Common myeloid progenitor, CD34-positive (primary cell): ENCODE results near the gene REV3L.

ENCODE experiments used
- CTCF ChIA-PET: fragments of 350-600 bp; sonication (Branson Sonifier 250); formaldehyde crosslinking; loops from one replicate; lab custom pipeline; 2021; ENCODE audit warnings: antibody characterized with exemption; lab: Charles Lee
- POLR2A ChIA-PET: fragments of 350-600 bp; sonication (Branson Sonifier 250); formaldehyde crosslinking; loops from one replicate; lab custom pipeline; 2021; ENCODE audit warnings: antibody characterized with exemption; lab: Charles Lee
- DNase-seq, 3 donors: peaks; one replicate each; pipeline versions ENCODE4 v3.0.0 to v3.0.0-alpha.2; 2013
- H3K27ac ChIP-seq, 2 experiments: 1 replicate in 1 of 2; 2 replicates in 1 of 2; pipeline ENCODE4 v1.7.0; 2013; ENCODE audit warnings: inconsistent platforms in 2 of 2, low read length in 2 of 2, mild to moderate bottlenecking in 2 of 2, low read depth in 1 of 2, moderate library complexity in 1 of 2; ENCODE audit not compliant: severe bottlenecking in 2 of 2, insufficient read depth in 1 of 2, poor library complexity in 1 of 2
- H3K27me3 ChIP-seq, 5 experiments: replicated peaks in 2 of 5; 1 replicate in 3 of 5; 2 replicates in 2 of 5; pipeline versions ENCODE4 v1.6.1 to v1.7.0; 2013; ENCODE audit warnings: low read length in 4 of 5, mild to moderate bottlenecking in 2 of 5, moderate library complexity in 2 of 5, inconsistent platforms in 1 of 5; ENCODE audit not compliant: insufficient read depth in 5 of 5, control insufficient read depth in 4 of 5
- H3K36me3 ChIP-seq, 4 experiments: 1 replicate in 2 of 4; 2 replicates in 2 of 4; pipeline versions ENCODE4 v1.6.1 to v1.7.0; 2013; ENCODE audit warnings: low read length in 3 of 4, control low read depth in 1 of 4, mild to moderate bottlenecking in 1 of 4; ENCODE audit not compliant: control insufficient read depth in 4 of 4, insufficient read depth in 4 of 4
- H3K4me1 ChIP-seq, 4 experiments: 1 replicate in 3 of 4; 2 replicates in 1 of 4; pipeline versions ENCODE4 v1.6.1 to v1.7.1; 2013; ENCODE audit warnings: low read length in 3 of 4, mild to moderate bottlenecking in 3 of 4, control low read depth in 1 of 4, inconsistent platforms in 1 of 4, moderate library complexity in 1 of 4; ENCODE audit not compliant: control insufficient read depth in 4 of 4, insufficient read depth in 4 of 4; ENCODE audit errors: control extremely low read depth in 1 of 4
- H3K4me3 ChIP-seq, 7 experiments: 1 replicate in 4 of 7; 2 replicates in 3 of 7; pipeline versions ENCODE4 v1.5.1 to v1.7.0; 2013; ENCODE audit warnings: mild to moderate bottlenecking in 7 of 7, low read length in 6 of 7, moderate library complexity in 6 of 7, inconsistent platforms in 2 of 7, low read depth in 2 of 7, control low read depth in 1 of 7; ENCODE audit not compliant: insufficient read depth in 4 of 7, control insufficient read depth in 1 of 7; ENCODE audit errors: extremely low read depth in 1 of 7
- H3K9me3 ChIP-seq, 5 experiments: 1 replicate in 4 of 5; 2 replicates in 1 of 5; pipeline versions ENCODE4 v1.6.1 to v1.7.1; 2013; ENCODE audit warnings: low read length in 4 of 5, mild to moderate bottlenecking in 2 of 5, inconsistent platforms in 1 of 5, low read depth in 1 of 5, moderate library complexity in 1 of 5; ENCODE audit not compliant: control insufficient read depth in 4 of 5, insufficient read depth in 2 of 5; ENCODE audit errors: control extremely low read depth in 1 of 5
- WGBS: methylation state at CpG from one replicate; pipeline ENCODE4 v1.1.5; 2013; ENCODE audit not compliant: insufficient coverage; 5-methylcytosine and 5-hydroxymethylcytosine counted together

Gene REV3L

DNA sequence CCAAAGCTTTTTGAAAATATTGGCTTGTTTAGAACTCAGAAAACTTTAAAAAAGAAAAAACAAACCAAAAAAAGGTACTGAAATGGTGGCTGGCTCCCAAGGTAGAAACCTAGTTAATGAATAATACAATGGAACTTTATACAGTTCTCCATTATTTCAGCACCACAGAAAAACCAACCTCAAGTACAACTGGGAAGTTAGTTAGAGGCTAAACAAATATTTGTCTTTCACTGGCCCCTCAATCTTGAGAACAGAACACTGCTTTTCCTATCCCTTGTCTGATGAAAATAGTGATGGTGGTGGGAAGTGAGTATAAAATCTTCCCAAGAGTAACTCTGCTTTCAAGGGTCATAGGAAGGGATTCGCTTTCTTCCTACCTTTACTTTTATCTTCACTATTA is 126.5 kb downstream of the REV3L start:
- Histone ChIP-seq H3K36me3 (peaks cover 6 to 44% (median 27%) of the 10 kb centered on the region in 4 experiments), H3K4me3 (no peak overlapping the region), H3K9me3 (no peaks in the 10 kb centered on the region), H3K27me3 (no peaks in the 10 kb centered on the region), H3K4me1 (no peaks in the 10 kb centered on the region), H3K27ac (no peak overlapping the region)
- DNase-seq: no peak
- ChIA-PET CTCF (interaction anchor here (1.4 kb wide), 1 partner anchor 122 kb away, joined by 4 read pairs; no protein-coding TSS in a partner anchor), POLR2A (no interaction called here)
- no CpG with 5 or more reads among the region's 1 CpG for WGBS

DNA sequence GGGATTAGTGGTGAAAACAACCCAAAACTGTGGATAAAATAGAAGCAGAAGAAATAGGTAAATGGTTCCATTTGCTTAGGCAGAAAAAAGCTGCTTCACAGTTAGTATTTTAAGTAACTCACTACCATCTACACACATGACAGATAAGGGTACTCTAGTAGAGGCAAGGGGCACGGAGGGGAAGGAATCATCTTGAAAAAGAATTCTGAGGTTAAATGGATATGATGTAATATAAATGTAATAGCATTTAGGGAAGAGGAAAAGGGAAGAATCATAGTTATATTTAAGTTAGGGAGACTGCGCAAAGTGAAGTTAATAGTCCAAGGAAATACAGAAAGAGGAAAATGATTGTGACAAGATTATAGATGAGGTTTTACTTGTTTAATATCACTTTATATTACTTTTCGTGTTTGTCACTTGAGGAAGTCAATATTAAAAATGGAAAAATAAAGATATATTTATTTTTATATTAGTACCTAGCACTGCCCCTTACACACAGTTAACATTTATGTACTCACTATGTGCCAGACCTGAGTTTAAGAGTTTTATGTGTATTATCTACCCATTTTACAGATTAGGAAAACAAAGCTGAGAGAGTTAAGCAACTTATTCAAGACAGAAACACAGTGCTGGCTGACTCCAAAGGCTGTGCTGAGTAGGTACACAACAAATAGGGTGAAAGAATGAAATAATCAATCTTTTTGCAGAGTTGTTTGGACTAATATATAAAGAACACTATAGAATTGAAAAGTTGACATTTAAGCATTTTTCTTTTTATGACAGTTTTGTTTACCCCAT is 128.1 kb downstream of the REV3L start:
- Histone ChIP-seq H3K27me3 (no peaks in the 10 kb centered on the region), H3K4me3 (no peak overlapping the region), H3K9me3 (no peaks in the 10 kb centered on the region), H3K36me3 (peaks cover 11 to 57% (median 31%) of the 10 kb centered on the region in 4 experiments), H3K4me1 (no peaks in the 10 kb centered on the region), H3K27ac (no peak overlapping the region)
- WGBS: no CpG with 5 or more reads among the region's 3 CpGs
- CTCF ChIA-PET: no interaction called here
- POLR2A ChIA-PET: no interaction called here
- no peak for DNase-seq

GRCh38 chr6:111353912-111354462 is 129.0 kb downstream of the REV3L start:
- H3K27me3 ChIP-seq: no peaks in the 10 kb centered on the region
- H3K9me3 ChIP-seq: no peaks in the 10 kb centered on the region
- POLR2A ChIA-PET: interaction anchor here (0.6 kb wide), 1 partner anchor 387 kb away, joined by 3 read pairs; no protein-coding TSS in a partner anchor
- DNase-seq: no peak
- H3K36me3 ChIP-seq: peaks cover 13 to 63% (median 38%) of the 10 kb centered on the region in 4 experiments
- H3K4me3 ChIP-seq: no peak overlapping the region
- H3K27ac ChIP-seq: no peak overlapping the region
- H3K4me1 ChIP-seq: no peaks in the 10 kb centered on the region
- WGBS: 100% methylated on average over 2 of the region's 5 CpGs
- CTCF ChIA-PET: interaction anchor here (0.9 kb wide), 1 partner anchor 276 kb away, joined by 3 read pairs; no protein-coding TSS in a partner anchor

DNA sequence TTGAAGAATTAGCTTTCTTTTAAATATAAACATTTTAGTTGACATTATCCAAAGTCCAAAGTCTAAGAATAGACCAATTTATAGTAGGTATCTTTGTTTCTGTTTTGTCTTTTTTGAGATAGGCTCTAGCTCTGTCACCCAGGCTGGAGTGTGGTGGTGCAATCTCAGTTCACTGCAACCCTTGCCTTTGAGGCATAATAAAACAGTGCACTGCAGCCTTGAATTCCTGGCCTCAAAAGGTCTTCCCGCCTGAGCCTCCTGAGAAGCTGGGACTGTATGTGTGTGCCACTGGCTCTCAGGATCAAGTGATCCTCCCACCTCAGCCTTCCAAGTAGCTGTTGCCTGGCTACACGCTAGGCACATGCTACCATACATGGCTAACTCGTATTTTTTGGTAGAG is 135.4 kb downstream of the REV3L start:
- no peaks in the 10 kb centered on the region for H3K9me3 ChIP-seq
- no peak overlapping the region for H3K27ac ChIP-seq
- WGBS: 100% methylated on average over 3 of the region's 3 CpGs
- CTCF ChIA-PET: interaction anchor here (1.0 to 1.7 kb wide), 4 partner anchors 13 to 294 kb away, joined by 3 to 5 read pairs (median 4); partner anchors contain the start of gene TRAF3IP2
- no peak for DNase-seq
- peaks cover 17 to 67% (median 23%) of the 10 kb centered on the region in 4 experiments for H3K36me3 ChIP-seq
- no peaks in the 10 kb centered on the region for H3K27me3 ChIP-seq
- POLR2A ChIA-PET: no interaction called here
- H3K4me3 ChIP-seq: no peak overlapping the region
- H3K4me1 ChIP-seq: no peaks in the 10 kb centered on the region

GRCh38 chr6:111342913-111343312 is 140.1 kb downstream of the REV3L start:
- no peak overlapping the region for H3K27ac ChIP-seq
- no peak overlapping the region for H3K4me3 ChIP-seq
- H3K27me3 ChIP-seq: no peaks in the 10 kb centered on the region
- no peaks in the 10 kb centered on the region for H3K9me3 ChIP-seq
- ChIA-PET POLR2A (no interaction called here), CTCF (no interaction called here)
- no peaks in the 10 kb centered on the region for H3K4me1 ChIP-seq
- peaks cover 10 to 46% (median 20%) of the 10 kb centered on the region in 4 experiments for H3K36me3 ChIP-seq
- DNase-seq: no peak
- no CpG with 5 or more reads among the region's 1 CpG for WGBS

DNA sequence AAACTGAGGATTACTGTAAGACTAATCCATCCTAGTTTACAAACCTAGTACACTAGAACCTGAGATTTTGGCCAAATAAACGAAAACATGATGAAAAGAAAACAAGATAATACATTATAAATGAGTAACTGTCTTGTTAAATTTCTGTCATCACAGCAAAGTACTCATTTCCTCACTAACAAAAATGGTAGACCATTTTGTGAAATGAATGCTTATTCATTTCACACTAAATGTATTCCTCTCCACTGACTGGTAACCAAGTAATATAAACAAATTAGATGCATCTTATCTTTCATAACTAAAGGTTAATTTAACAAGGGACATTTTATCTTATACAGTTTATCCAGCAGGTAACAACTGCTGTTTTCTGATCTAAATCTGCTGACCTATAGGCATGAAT is 143.7 kb downstream of the REV3L start:
- ChIA-PET CTCF (no interaction called here), POLR2A (no interaction called here)
- Histone ChIP-seq H3K36me3 (peaks cover 6 to 28% (median 16%) of the 10 kb centered on the region in 4 experiments), H3K27ac (no peak overlapping the region), H3K9me3 (no peaks in the 10 kb centered on the region), H3K27me3 (no peaks in the 10 kb centered on the region), H3K4me1 (no peaks in the 10 kb centered on the region), H3K4me3 (no peak overlapping the region)
- WGBS: no CpG with 5 or more reads among the region's 1 CpG
- DNase-seq: no peak

- H3K36me3 ChIP-seq: peaks cover 5 to 23% (median 15%) of the 10 kb centered on the region in 4 experiments
- no peak overlapping the region for H3K4me3 ChIP-seq
- no peaks in the 10 kb centered on the region for H3K27me3 ChIP-seq
- POLR2A ChIA-PET: no interaction called here
- CTCF ChIA-PET: no interaction called here
- H3K27ac ChIP-seq: no peak overlapping the region
- 100% methylated on average over 1 of the region's 3 CpGs for WGBS
- H3K9me3 ChIP-seq: no peaks in the 10 kb centered on the region
- no peaks in the 10 kb centered on the region for H3K4me1 ChIP-seq
- no peak for DNase-seq
Observed at GRCh38 chr6:111338843-111339242, 144.2 kb downstream of the REV3L start.
